Astrocyte (in vitro differentiated cells and primary cell): Measurements from ENCODE around the gene P2RY6.

ENCODE experiments used
- CTCF ChIP-seq: IDR thresholded peaks from 2 replicates; pipeline ENCODE4 v1.5.1; 2011; ENCODE audit warnings: low read depth, mild to moderate bottlenecking, inconsistent platforms, low read length, moderate library complexity; ENCODE audit not compliant: insufficient read depth
- EZH2 ChIP-seq: IDR thresholded peaks from 2 replicates; pipeline ENCODE4 v1.6.1; 2012; ENCODE audit warnings: mild to moderate bottlenecking, low read length, inconsistent platforms; ENCODE audit not compliant: insufficient read depth

GRCh38 chr11:73340164-73340563, 68.0 kb downstream of the P2RY6 start:
- TF ChIP-seq CTCF (no peak), EZH2 (no peak)
